Epidermal melanocyte (primary cell): ENCODE data around the gene UGT1A10.
"Not testable (repeated sequence)": the region's sequence is repeated elsewhere in the genome, so short reads cannot be mapped to it uniquely, and the experiment has no call there.

Experiments used
- DNase-seq: peaks from one replicate; pipeline ENCODE4 v3.0.0; 2011; ENCODE audit warnings: low spot score; ENCODE audit not compliant: insufficient read length

The UGT1A10 gene

DNA sequence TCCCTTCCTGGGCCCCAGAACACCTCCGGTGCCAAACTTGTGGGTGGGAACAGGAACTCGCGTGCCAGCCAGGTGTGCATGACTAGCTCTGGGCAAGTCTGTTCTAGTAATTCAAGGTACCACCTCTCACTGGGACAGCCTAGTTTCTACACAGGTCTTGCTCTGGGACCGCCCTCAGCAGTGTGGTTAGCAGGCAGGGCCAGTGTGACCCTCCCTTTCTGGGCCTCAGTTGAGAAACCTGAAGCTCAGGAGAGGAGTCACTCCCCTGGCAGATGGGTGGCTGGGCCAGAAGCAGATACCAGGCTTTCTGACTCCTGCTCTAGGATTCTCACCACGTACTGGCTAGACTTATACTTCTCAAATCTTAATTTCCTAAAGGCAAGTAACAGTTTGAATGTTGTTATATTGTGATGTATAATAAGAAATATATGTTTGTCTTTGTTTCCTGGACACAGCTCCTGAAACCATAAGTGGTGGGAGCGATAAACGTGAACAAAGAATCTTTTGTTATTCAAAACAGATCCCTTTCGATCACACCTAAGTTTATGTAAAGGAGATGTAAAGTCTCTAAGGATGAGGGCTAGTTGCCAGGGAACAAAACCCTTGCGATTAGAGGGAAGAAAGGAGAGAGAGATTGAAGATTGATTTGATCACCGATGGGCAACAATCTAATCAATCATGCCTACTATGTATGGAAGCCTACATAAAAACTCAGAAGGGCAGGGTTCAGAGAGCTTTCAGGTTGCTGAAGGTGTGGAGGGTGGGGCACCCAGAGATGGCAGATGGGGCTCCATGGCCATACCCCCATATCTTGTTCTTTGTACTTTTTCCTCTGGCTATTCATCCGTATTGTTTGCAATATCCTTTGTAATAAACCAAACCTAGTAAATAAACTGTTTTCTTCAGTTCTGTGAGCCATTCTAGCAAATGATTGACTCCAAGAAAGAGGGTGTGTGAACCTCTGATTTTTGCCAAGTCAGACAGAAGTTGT is 55.5 kb downstream of the UGT1A10 start:
- DNase-seq, result no peak

DNA sequence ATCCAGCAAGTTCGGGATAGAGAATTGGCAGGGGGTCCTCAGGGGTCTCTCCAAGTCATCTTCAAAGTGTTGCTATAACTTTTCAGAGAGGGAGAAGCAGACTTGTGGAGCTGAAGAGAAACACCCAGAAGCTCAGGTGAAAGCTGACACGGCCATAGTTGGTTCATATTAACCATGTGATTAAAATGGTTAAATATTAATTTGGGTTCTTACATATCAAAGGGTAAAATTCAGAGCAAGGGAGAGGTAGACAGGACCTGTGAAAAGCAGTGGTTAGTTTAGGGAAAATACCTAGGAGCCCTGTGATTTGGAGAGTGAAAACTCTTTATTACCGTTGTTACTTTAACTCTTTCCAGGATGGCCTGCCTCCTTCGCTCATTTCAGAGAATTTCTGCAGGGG is 56.4 kb downstream of the UGT1A10 start, which contains the start of gene UGT1A6:
Gene UGT1A6 (plus strand): TSS at position 243 of the 400 bp plus-strand sequence. CDS start 115 bp downstream, at position 358.
- no peak for DNase-seq

GRCh38 chr2:233693963-233694362 is 57.7 kb downstream of the UGT1A10 start:
- DNase-seq, result no peak

DNA sequence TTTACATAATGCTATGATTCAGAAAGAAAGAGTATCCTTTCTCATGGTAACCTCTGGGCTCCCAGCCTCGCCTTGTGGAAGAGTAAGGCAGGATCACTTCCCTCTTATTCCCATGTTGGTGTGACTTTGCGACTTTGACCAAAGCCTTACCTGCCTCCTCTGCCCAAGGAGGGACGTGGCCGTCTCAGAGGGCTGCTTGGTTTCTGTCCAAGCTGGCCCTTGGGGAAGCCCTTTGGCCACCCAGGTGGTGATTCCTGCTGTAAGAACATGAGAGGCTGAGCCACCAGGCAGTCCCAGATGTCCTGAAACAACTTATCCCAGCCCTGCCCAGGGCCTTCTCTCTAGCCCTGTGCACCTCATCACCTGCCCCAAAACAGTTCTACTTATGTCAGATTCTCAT is 62.5 kb downstream of the UGT1A10 start:
- DNase-seq, result no peak

DNA sequence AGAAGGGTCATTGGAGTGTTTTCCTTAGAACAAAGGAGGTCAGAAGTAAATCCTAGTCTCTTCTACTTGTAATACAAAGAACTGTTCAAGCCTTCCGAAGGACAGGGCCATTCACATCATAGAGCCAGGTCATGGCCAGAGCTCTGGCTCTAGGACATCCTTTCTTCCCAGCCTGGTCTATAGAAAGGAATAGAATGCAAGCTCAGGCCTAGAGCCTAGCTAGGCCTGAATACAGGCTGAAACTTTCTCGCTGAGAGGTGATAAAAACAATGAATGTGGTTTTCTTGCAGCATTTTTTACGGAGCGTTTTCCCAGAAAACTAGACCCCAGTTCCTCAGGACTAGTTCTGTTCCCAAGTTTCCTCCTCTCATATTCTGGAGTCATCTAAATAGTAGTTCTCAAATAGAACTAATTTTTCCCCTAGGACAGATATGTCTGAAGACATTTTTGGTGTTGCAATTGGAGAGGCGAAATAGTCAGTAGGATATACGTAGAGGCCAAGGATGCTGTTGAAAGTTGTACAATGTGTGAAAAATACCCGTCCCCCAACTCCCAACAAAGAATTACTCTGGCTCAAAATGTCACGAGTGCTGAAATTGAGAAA is 63.3 kb downstream of the UGT1A10 start:
- no peak for DNase-seq

- DNase-seq, result no peak
Observed at GRCh38 chr2:233700028-233700635, 63.9 kb downstream of the UGT1A10 start.

GRCh38 chr2:233700842-233701241 is 64.6 kb downstream of the UGT1A10 start:
- DNase-seq, result not testable (repeated sequence)

- no peak for DNase-seq
Observed at GRCh38 chr2:233702238-233702637, 66.0 kb downstream of the UGT1A10 start.

DNA sequence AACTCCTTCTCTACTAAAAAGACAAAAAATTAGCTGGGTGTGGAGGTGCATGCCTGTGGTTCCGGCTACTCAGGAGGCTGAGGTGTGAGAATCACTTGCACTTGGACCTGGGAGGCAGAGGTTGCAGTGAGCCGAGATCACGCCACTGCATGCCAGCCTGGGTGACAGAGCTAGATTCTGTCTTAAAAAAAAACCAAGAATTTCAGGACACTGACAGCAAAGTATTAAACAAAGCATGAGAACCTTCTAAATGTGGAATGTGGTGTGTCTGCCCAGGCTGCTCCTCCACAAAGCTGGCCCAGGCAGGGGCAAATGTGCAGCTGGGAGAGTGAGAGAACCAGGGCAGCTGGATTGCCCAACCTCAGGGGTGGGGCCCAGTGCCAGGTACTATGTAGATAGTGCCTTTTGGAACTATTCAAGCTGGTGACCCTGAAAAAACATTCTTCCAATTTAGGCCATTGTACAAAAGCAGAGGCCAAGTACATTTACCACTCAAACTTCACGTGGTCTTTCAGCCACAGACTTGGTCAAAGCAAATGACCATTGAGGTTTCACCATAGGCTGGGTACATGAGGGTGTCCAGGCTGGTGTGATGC is 69.8 kb downstream of the UGT1A10 start:
- DNase-seq, result no peak

DNA sequence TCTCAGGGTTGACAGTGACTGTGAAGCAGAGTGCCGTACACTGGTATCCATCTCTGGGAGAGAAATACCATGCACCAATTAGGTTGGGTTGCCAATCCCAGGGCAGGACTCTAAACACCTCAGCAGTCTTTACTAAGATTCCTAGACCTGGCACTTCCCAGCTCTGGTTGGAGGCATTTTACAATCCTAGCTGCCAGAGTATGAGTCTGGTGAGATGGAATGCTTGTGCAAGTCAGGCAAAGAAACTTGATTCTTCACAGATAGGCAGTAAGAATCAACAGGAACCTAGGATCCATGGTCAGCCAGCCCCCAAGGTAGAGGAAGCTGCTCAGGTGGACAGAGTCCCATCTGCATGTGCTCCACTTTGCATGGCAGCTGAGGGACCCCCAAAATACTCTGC is 70.5 kb downstream of the UGT1A10 start:
- DNase-seq, result no peak

GRCh38 chr2:233707940-233708644 is 71.8 kb downstream of the UGT1A10 start:
- no peak for DNase-seq

- DNase-seq, result no peak
Observed at GRCh38 chr2:233708942-233709341, 72.7 kb downstream of the UGT1A10 start.

GRCh38 chr2:233711312-233712008 is 75.2 kb downstream of the UGT1A10 start:
- peak; percentile 46 for DNase-seq

- no peak for DNase-seq
Observed at GRCh38 chr2:233712611-233713261, 76.5 kb downstream of the UGT1A10 start, which contains the start of gene UGT1A5. UGT1A5 (plus strand) TSS chr2:233712907; CDS start chr2:233712992, 85 bp downstream.

GRCh38 chr2:233713262-233713615 is 77.0 kb downstream of the UGT1A10 start:
- DNase-seq, result no peak

DNA sequence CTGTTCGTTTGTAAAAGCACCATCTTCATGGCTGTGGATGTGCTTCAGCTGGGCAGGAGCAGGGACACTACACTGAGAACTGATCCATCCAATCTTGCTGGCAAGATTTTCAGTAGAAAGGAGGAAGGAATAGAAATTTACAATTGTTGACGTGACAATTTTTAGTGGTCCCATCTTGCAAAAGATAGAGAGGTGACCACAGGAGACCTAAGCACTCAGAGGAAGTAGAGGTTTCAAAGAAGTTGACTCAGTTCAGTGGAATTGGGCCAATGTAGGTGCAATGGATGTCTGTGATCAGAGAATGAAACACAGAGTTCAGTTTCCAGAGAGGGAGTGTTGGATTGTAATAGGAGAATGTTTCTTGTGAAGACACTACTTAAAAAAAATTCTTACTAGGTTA is 77.9 kb downstream of the UGT1A10 start:
- no peak for DNase-seq

- no peak for DNase-seq
Observed at GRCh38 chr2:233718552-233718951, 82.3 kb downstream of the UGT1A10 start, which contains the start of gene UGT1A4. UGT1A4 (plus strand) TSS chr2:233718736; CDS start chr2:233718821, 85 bp downstream.

GRCh38 chr2:233728723-233729301 is 92.6 kb downstream of the UGT1A10 start, which contains the start of gene UGT1A3:
UGT1A3 (plus strand) TSS chr2:233729042; CDS start chr2:233729127, 85 bp downstream.
- no peak for DNase-seq
